H9 (cell line): ENCODE data around the gene RFPL1. TPM values are rescaled to one million over a fixed set of nuclear protein-coding genes. Genes with fewer than 3 reads are reported as not detected.

Experiments used
- DNase-seq: peaks from one replicate; pipeline ENCODE4 v3.0.0-alpha.2; 2017
- H2AFZ ChIP-seq: one replicate; pipeline ENCODE4 v1.6.1; 2013; ENCODE audit warnings: mild to moderate bottlenecking, low read length, control low read depth, moderate library complexity
- H2AK5ac ChIP-seq: 2 replicates; pipeline ENCODE4 v1.6.1; 2013; ENCODE audit warnings: low read length, control low read depth, mixed read lengths; ENCODE audit not compliant: insufficient read length
- H2BK120ac ChIP-seq: one replicate; pipeline ENCODE4 v1.6.1; 2013; ENCODE audit warnings: low read depth, mild to moderate bottlenecking, low read length, control low read depth, inconsistent platforms; ENCODE audit not compliant: poor library complexity, severe bottlenecking
- H2BK12ac ChIP-seq: 2 replicates; pipeline ENCODE4 v1.6.1; 2013; ENCODE audit warnings: low read length, control low read depth, mixed read lengths, low read depth; ENCODE audit not compliant: insufficient read length
- H2BK15ac ChIP-seq: 2 replicates; pipeline ENCODE4 v1.6.1; 2013; ENCODE audit warnings: low read depth, low read length, control low read depth
- H2BK20ac ChIP-seq: one replicate; pipeline ENCODE4 v1.6.1; 2013; ENCODE audit warnings: low read depth, mild to moderate bottlenecking, low read length, control low read depth, inconsistent platforms; ENCODE audit not compliant: poor library complexity, severe bottlenecking
- H2BK5ac ChIP-seq: 2 replicates; pipeline ENCODE4 v1.6.1; 2013; ENCODE audit warnings: low read length, control low read depth, mixed read lengths; ENCODE audit not compliant: insufficient read length
- H3K14ac ChIP-seq: 2 replicates; pipeline ENCODE4 v1.6.1; 2013; ENCODE audit warnings: low read length, control low read depth; ENCODE audit not compliant: insufficient read depth
- H3K18ac ChIP-seq: 2 replicates; pipeline ENCODE4 v1.6.1; 2013; ENCODE audit warnings: low read depth, mild to moderate bottlenecking, mixed read lengths, low read length, control low read depth; ENCODE audit not compliant: insufficient read length
- H3K23ac ChIP-seq: 2 replicates; pipeline ENCODE4 v1.6.1; 2013; ENCODE audit warnings: low read length, control low read depth, mixed read lengths, low read depth; ENCODE audit not compliant: insufficient read length
- H3K23me2 ChIP-seq: 2 replicates; pipeline ENCODE4 v1.6.1; 2013; ENCODE audit warnings: low read depth, mild to moderate bottlenecking, mixed read lengths, low read length, control low read depth; ENCODE audit not compliant: insufficient read length, poor library complexity, severe bottlenecking
- H3K27ac ChIP-seq: 2 replicates; pipeline ENCODE4 v1.5.1; 2013; ENCODE audit warnings: low read length, control low read depth, mixed read lengths, low read depth; ENCODE audit not compliant: insufficient read length
- H3K27me3 ChIP-seq: 2 replicates; pipeline ENCODE4 v1.6.1; 2013; ENCODE audit warnings: low read length, control low read depth, inconsistent platforms; ENCODE audit not compliant: insufficient read depth
- H3K4ac ChIP-seq: 2 replicates; pipeline ENCODE4 v1.6.1; 2013; ENCODE audit warnings: low read depth, mild to moderate bottlenecking, control low read depth, inconsistent platforms, low read length, moderate library complexity
- H3K4me1 ChIP-seq: 2 replicates; pipeline ENCODE4 v1.6.1; 2013; ENCODE audit warnings: low read length, control low read depth, inconsistent platforms; ENCODE audit not compliant: insufficient read depth
- H3K4me2 ChIP-seq: 2 replicates; pipeline ENCODE4 v1.6.1; 2013; ENCODE audit warnings: low read length, control low read depth, mixed read lengths; ENCODE audit not compliant: insufficient read length, insufficient read depth
- H3K56ac ChIP-seq: 2 replicates; pipeline ENCODE4 v1.6.1; 2013; ENCODE audit warnings: low read depth, mild to moderate bottlenecking, mixed read lengths, low read length, control low read depth; ENCODE audit not compliant: insufficient read length
- H3K79me1 ChIP-seq: 2 replicates; pipeline ENCODE4 v1.6.1; 2013; ENCODE audit warnings: low read depth, mild to moderate bottlenecking, moderate library complexity, low read length, control low read depth, inconsistent platforms; ENCODE audit not compliant: insufficient read depth, poor library complexity, severe bottlenecking
- H3K79me2 ChIP-seq: 2 replicates; pipeline ENCODE4 v1.6.1; 2013; ENCODE audit warnings: low read length, control low read depth, inconsistent platforms; ENCODE audit not compliant: insufficient read depth
- H3K9ac ChIP-seq: 2 replicates; pipeline ENCODE4 v1.6.1; 2013; ENCODE audit warnings: low read length, control low read depth, mixed read lengths; ENCODE audit not compliant: insufficient read length; ENCODE audit errors: extremely low read depth
- H3K9me3 ChIP-seq: one replicate; pipeline ENCODE4 v1.6.1; 2013; ENCODE audit warnings: low read depth, low read length, inconsistent platforms; ENCODE audit not compliant: control insufficient read depth
- H3T11ph ChIP-seq: one replicate; pipeline ENCODE4 v1.6.1; 2013; ENCODE audit warnings: mild to moderate bottlenecking, low read length, control low read depth, inconsistent platforms
- H4K20me1 ChIP-seq: one replicate; pipeline ENCODE4 v1.6.1; 2013; ENCODE audit not compliant: control insufficient read depth, insufficient read length, insufficient read depth
- H4K5ac ChIP-seq: 2 replicates; pipeline ENCODE4 v1.6.1; 2013; ENCODE audit warnings: low read depth, mild to moderate bottlenecking, mixed read lengths, low read length, control low read depth; ENCODE audit not compliant: insufficient read length
- H4K8ac ChIP-seq: replicated peaks from 2 replicates; pipeline ENCODE4 v1.6.1; 2013; ENCODE audit warnings: low read length, control low read depth, mixed read lengths, low read depth; ENCODE audit not compliant: insufficient read length
- H4K91ac ChIP-seq: 2 replicates; pipeline ENCODE4 v1.6.1; 2013; ENCODE audit warnings: low read depth, mild to moderate bottlenecking, moderate library complexity, mixed read lengths, low read length, control low read depth; ENCODE audit not compliant: insufficient read length
- H3K27ac Mint-ChIP-seq, 3 experiments: 2 replicates in 2 of 3; 3 replicates in 1 of 3; pipeline ENCODE4 v1.8.0; 2020 to 2021; ENCODE audit warnings: mixed read lengths in 3 of 3, mild to moderate bottlenecking in 1 of 3, moderate library complexity in 1 of 3
- H3K27me3 Mint-ChIP-seq: 2 replicates; pipeline ENCODE4 v1.8.0; 2021; ENCODE audit warnings: low read depth, mild to moderate bottlenecking, moderate library complexity, mixed read lengths
- H3K36me3 Mint-ChIP-seq, 3 experiments: 2 replicates in 2 of 3; 3 replicates in 1 of 3; pipeline ENCODE4 v1.8.0; 2020 to 2021; ENCODE audit warnings: low read depth in 3 of 3, mixed read lengths in 3 of 3; ENCODE audit not compliant: insufficient read depth in 1 of 3
- H3K4me1 Mint-ChIP-seq, 2 experiments: 2 replicates each; pipeline ENCODE4 v1.8.0; 2020; ENCODE audit warnings: mixed read lengths in 2 of 2
- H3K4me3 Mint-ChIP-seq, 2 experiments: 2 replicates in 1 of 2; 3 replicates in 1 of 2; pipeline ENCODE4 v1.8.0; 2020 to 2021; ENCODE audit warnings: mild to moderate bottlenecking in 2 of 2, mixed read lengths in 2 of 2, moderate library complexity in 1 of 2
- H3K9me3 Mint-ChIP-seq, 2 experiments: 2 replicates in 1 of 2; 3 replicates in 1 of 2; pipeline ENCODE4 v1.8.0; 2020; ENCODE audit warnings: mild to moderate bottlenecking in 2 of 2, mixed read lengths in 2 of 2, moderate library complexity in 1 of 2
- WGBS: extraction: QIAGEN DNeasy Blood & Tissue Kit; methylation state at CpG from one replicate; pipeline ENCODE4 v1.1.7; 2013; ENCODE audit warnings: missing lambda C conversion rate, low lambda C conversion rate, mixed read lengths; ENCODE audit not compliant: insufficient read length; ENCODE audit errors: extremely low coverage; 5-methylcytosine and 5-hydroxymethylcytosine counted together
- total RNA-seq: library from RNA; stranded (reverse); gene quantifications from 2 replicates; pipeline ENCODE4 v1.2.1, GENCODE V29; 2021
- TF ChIP-seq, protein P1 (sequence below): fragments of 200-600 bp; sonication (generic); conservative IDR thresholded peaks from 3 replicates; pipeline ENCODE4 v1.8.0; 2021; ENCODE audit warnings: antibody characterized with exemption, mild to moderate bottlenecking

The RFPL1 gene
- total RNA-seq, 1 experiment from 2014 or later: not detected

- H3K4me1 Mint-ChIP-seq: peaks cover 13% of the 10 kb centered on the region in 2 experiments
- H3K4ac ChIP-seq: no peak overlapping the region
- no CpG with 5 or more reads among the region's 6 CpGs for WGBS
Observed at GRCh38 chr22:29390270-29390669, 48.1 kb upstream of the RFPL1 start.

More at GRCh38 chr22:29390270-29390669, 48.1 kb upstream of the RFPL1 start:
- no peak overlapping the region for H3K4me3 Mint-ChIP-seq
- Histone ChIP-seq H2BK15ac (no peak overlapping the region), H3K79me1 (no peaks in the 10 kb centered on the region), H3K79me2 (no peaks in the 10 kb centered on the region; the same call in 1 of the 2 replicates), H4K5ac (no peak overlapping the region), H3K9me3 (no peaks in the 10 kb centered on the region), H2BK120ac (no peak overlapping the region), H3K9ac (no peak overlapping the region), H3K56ac (no peak overlapping the region), H3K27ac (no peak overlapping the region), H3K14ac (no peak overlapping the region), H4K20me1 (no peaks in the 10 kb centered on the region), H3T11ph (no peak overlapping the region), H2BK12ac (no peak overlapping the region), H3K4me1 (no peaks in the 10 kb centered on the region), H3K23me2 (peaks cover 7% of the 10 kb centered on the region), H3K18ac (no peak overlapping the region), H2AK5ac (no peak overlapping the region), H3K4me2 (no peak overlapping the region), H4K91ac (no peak overlapping the region), H3K27me3 (no peaks in the 10 kb centered on the region), H4K8ac (no peak overlapping the region), H2BK5ac (no peak overlapping the region), H2BK20ac (no peak overlapping the region), H3K23ac (no peak overlapping the region), H2AFZ (no peak overlapping the region)
- no peak overlapping the region for H3K27ac Mint-ChIP-seq
- TF ChIP-seq, protein P1, sequence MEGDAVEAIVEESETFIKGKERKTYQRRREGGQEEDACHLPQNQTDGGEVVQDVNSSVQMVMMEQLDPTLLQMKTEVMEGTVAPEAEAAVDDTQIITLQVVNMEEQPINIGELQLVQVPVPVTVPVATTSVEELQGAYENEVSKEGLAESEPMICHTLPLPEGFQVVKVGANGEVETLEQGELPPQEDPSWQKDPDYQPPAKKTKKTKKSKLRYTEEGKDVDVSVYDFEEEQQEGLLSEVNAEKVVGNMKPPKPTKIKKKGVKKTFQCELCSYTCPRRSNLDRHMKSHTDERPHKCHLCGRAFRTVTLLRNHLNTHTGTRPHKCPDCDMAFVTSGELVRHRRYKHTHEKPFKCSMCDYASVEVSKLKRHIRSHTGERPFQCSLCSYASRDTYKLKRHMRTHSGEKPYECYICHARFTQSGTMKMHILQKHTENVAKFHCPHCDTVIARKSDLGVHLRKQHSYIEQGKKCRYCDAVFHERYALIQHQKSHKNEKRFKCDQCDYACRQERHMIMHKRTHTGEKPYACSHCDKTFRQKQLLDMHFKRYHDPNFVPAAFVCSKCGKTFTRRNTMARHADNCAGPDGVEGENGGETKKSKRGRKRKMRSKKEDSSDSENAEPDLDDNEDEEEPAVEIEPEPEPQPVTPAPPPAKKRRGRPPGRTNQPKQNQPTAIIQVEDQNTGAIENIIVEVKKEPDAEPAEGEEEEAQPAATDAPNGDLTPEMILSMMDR: no peak
- no peaks in the 10 kb centered on the region for H3K27me3 Mint-ChIP-seq
- DNase-seq: no peak
- H3K9me3 Mint-ChIP-seq: no peaks in the 10 kb centered on the region
- peaks cover 0 to 1% (median 0%) of the 10 kb centered on the region in 3 experiments; a peak in 3 of 7 replicates for H3K36me3 Mint-ChIP-seq
